ENCODE results near the gene RIT1. TPM values are rescaled to one million over a fixed set of nuclear protein-coding genes. Genes with fewer than 3 reads are reported as not detected.

RIT1 gene
- total RNA-seq, 1 experiment from 2014 or later, result 59.2 TPM

DNA sequence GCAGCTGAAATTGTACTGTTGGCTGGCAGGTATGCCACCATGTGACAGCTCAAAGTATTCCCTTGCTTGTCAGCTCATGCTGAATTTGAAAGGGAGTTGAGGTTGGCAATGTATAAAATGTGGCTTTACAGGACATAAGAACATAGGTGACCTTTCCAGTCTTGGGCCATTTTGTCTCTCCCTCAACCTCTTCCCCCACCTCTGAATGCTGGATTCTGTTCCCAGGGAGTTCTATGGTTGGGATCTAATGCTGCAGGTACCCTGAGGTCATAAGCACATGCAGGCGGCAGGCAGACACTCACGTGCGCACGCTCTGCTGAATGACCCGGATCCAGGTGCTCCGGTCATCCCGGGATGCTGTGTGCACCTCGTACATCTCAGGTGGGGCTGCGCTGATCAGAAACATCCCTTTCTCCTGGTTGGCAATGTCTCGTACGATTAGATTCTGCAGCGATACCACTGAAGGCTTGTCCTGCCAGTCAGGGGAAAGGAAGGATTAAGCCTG is 46.3 kb upstream of the RIT1 start:
- Histone ChIP-seq H3K4me1 (replicated peaks; ENCODE audit: insufficient read depth) (peaks cover 25% of the 10 kb centered on the region), H3K27me3 (ENCODE audit: insufficient read depth, low read depth) (no peaks in the 10 kb centered on the region), H3F3A (ENCODE audit: insufficient read depth, low read depth) (peaks cover 89% of the 10 kb centered on the region), H2AFZ (no peak overlapping the region), H3K4me3 (no peak overlapping the region), H3K79me2 (ENCODE audit: low read depth) (peaks cover 46% of the 10 kb centered on the region), H4K20me1 (ENCODE audit: insufficient read depth) (peaks cover 19% of the 10 kb centered on the region), H3K36me3 (ENCODE audit: low read depth) (peaks cover 75% of the 10 kb centered on the region), H3K4me2 (no peak overlapping the region), H3K27ac (peak overlapping the region; percentile 7; the same call in 1 of the 2 replicates), H3K9me2 (ENCODE audit: insufficient read depth) (no peaks in the 10 kb centered on the region), H3K9me3 (ENCODE audit: insufficient read depth, low read depth) (no peaks in the 10 kb centered on the region)
- no peak for DNase-seq
- ChIA-PET POLR2A (ENCODE audit: unreplicated experiment) (interaction anchor here (0.7 kb wide), 1 partner anchor 14 kb away, joined by 3 read pairs; no protein-coding TSS in a partner anchor), CTCF (interaction anchor here (0.6 kb wide), 1 partner anchor 13 kb away, joined by 4 read pairs; no protein-coding TSS in a partner anchor)
- intact Hi-C loops (cut with micrococcal nuclease; ENCODE audit: unreplicated experiment), result no loop called here
- TF ChIP-seq EZH2 (IDR thresholded peaks at IDR 0.05; ENCODE audit: low read depth) (no peak), CTCF (conservative IDR thresholded peaks at IDR 0.05) (no peak)
- BruUV-seq (replicated peaks), result no TSS peak

DNA sequence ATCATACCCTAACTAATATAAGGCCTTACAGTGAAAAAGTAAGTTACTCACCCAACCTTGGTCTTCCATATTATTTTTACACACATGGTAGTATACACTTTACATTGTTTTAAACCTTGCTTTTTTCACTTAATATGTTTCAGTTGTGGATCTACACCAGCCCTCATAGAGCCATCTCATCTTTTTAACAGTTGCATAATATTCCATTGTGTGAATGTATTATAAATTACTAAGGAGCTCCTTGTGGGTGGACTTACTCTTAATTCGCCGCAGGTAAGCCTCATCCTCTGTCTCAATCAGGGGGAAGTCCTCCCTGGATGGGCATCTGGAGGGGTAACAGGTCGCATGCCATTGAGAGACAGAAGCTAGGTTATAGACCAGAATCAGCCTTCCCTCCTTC is 43.5 kb upstream of the RIT1 start:
- no peak overlapping the region for H3K4me3 ChIP-seq
- no peak overlapping the region for H2AFZ ChIP-seq
- no peaks in the 10 kb centered on the region for H3K9me3 ChIP-seq (ENCODE audit: insufficient read depth, low read depth)
- no peak for DNase-seq
- no peaks in the 10 kb centered on the region for H3K27me3 ChIP-seq (ENCODE audit: insufficient read depth, low read depth)
- H3K79me2 ChIP-seq (ENCODE audit: low read depth), result peaks cover 26% of the 10 kb centered on the region; the same call in 1 of the 2 replicates
- intact Hi-C loops (cut with micrococcal nuclease; ENCODE audit: unreplicated experiment), result no loop called here
- no peaks in the 10 kb centered on the region for H3K9me2 ChIP-seq (ENCODE audit: insufficient read depth)
- H3K4me2 ChIP-seq, result no peak overlapping the region
- H3K4me1 ChIP-seq (replicated peaks; ENCODE audit: insufficient read depth), result peaks cover under 1% of the 10 kb centered on the region; the same call in 1 of the 2 replicates
- H3K36me3 ChIP-seq (ENCODE audit: low read depth), result peaks cover 73% of the 10 kb centered on the region
- H3K27ac ChIP-seq, result no peak overlapping the region
- TF ChIP-seq EZH2 (IDR thresholded peaks at IDR 0.05; ENCODE audit: low read depth) (no peak), CTCF (conservative IDR thresholded peaks at IDR 0.05) (no peak)
- ChIA-PET POLR2A (ENCODE audit: unreplicated experiment) (no interaction called here), CTCF (no interaction called here)
- peaks cover 86% of the 10 kb centered on the region for H3F3A ChIP-seq (ENCODE audit: insufficient read depth, low read depth)
- H4K20me1 ChIP-seq (ENCODE audit: insufficient read depth), result peaks cover 42% of the 10 kb centered on the region
- BruUV-seq (replicated peaks), result no TSS peak

- no TSS peak for BruUV-seq (replicated peaks)
- no peak overlapping the region for H3K4me2 ChIP-seq
- no peaks in the 10 kb centered on the region for H3K9me2 ChIP-seq (ENCODE audit: insufficient read depth)
- H2AFZ ChIP-seq, result no peak overlapping the region
- H3K4me3 ChIP-seq, result no peak overlapping the region
- no peak for DNase-seq
- peaks cover 83% of the 10 kb centered on the region for H3F3A ChIP-seq (ENCODE audit: insufficient read depth, low read depth)
- peaks cover 9% of the 10 kb centered on the region; the same call in 1 of the 2 replicates for H3K79me2 ChIP-seq (ENCODE audit: low read depth)
- ChIA-PET POLR2A (ENCODE audit: unreplicated experiment) (no interaction called here), CTCF (no interaction called here)
- no peaks in the 10 kb centered on the region for H3K27me3 ChIP-seq (ENCODE audit: insufficient read depth, low read depth)
- H4K20me1 ChIP-seq (ENCODE audit: insufficient read depth), result peaks cover 42% of the 10 kb centered on the region
- peaks cover 65% of the 10 kb centered on the region for H3K36me3 ChIP-seq (ENCODE audit: low read depth)
- intact Hi-C loops (cut with micrococcal nuclease; ENCODE audit: unreplicated experiment), result no loop called here
- TF ChIP-seq CTCF (conservative IDR thresholded peaks at IDR 0.05) (no peak), EZH2 (IDR thresholded peaks at IDR 0.05; ENCODE audit: low read depth) (no peak)
- H3K9me3 ChIP-seq (ENCODE audit: insufficient read depth, low read depth), result no peaks in the 10 kb centered on the region
- no peaks in the 10 kb centered on the region for H3K4me1 ChIP-seq (replicated peaks; ENCODE audit: insufficient read depth)
- H3K27ac ChIP-seq, result no peak overlapping the region
Observed at GRCh38 chr1:155952505-155952890, 41.3 kb upstream of the RIT1 start.

All from PC-9 (cell line).